Measurements from ENCODE around the gene IQSEC1. TPM values are rescaled to one million over a fixed set of nuclear protein-coding genes. Genes with fewer than 3 reads are reported as not detected.

The IQSEC1 gene
- total and polyA plus RNA-seq, 2 experiments from 2014 or later = 8.0 to 51.9 TPM

- Histone ChIP-seq H3F3A (replicated peaks; ENCODE audit: low read depth) (no peaks in the 10 kb centered on the region), H3K27ac (ENCODE audit: low read depth) (no peak overlapping the region), H3K4me1 (ENCODE audit: insufficient read depth) (no peaks in the 10 kb centered on the region), H3K4me3 (no peak overlapping the region), H3K9me2 (ENCODE audit: insufficient read depth) (no peaks in the 10 kb centered on the region), H3K79me2 (replicated peaks; ENCODE audit: insufficient read depth) (no peaks in the 10 kb centered on the region), H3K36me3 (ENCODE audit: insufficient read depth) (no peaks in the 10 kb centered on the region), H3K27me3 (ENCODE audit: insufficient read depth) (no peaks in the 10 kb centered on the region), H2AFZ (no peak overlapping the region), H4K20me1 (replicated peaks; ENCODE audit: insufficient read depth) (peaks cover 3% of the 10 kb centered on the region; the same call in 1 of the 2 replicates), H3K4me2 (no peak overlapping the region)
- H3K27ac Mint-ChIP-seq = no peak overlapping the region
- no peak overlapping the region for H3K4me3 Mint-ChIP-seq
- H3K27me3 Mint-ChIP-seq (ENCODE audit: insufficient read depth, low read depth, poor library complexity) = peaks cover 4% of the 10 kb centered on the region
- no peak for TF ChIP-seq CTCF (conservative IDR thresholded peaks at IDR 0.05; ENCODE audit: low read depth in 2 of 2)
- no peak for TF ChIP-seq ZNF462 (CRISPR knock-in tag; IDR thresholded peaks at IDR 0.05)
- TF ChIP-seq ETS1 (IDR thresholded peaks at IDR 0.05) = no peak
- no peak for TF ChIP-seq POLR2AphosphoS5 (IDR thresholded peaks at IDR 0.05; ENCODE audit: low read depth)
- no peak for TF ChIP-seq NANOG (IDR thresholded peaks at IDR 0.05; ENCODE audit: borderline replicate concordance)
- TF ChIP-seq JUNB (IDR thresholded peaks at IDR 0.05; ENCODE audit: unreplicated experiment) = no peak
- no peak for TF ChIP-seq REST (IDR thresholded peaks at IDR 0.05; ENCODE audit: unreplicated experiment)
- no peak for TF ChIP-seq STAT1 (IDR thresholded peaks at IDR 0.05; ENCODE audit: unreplicated experiment)
- TF ChIP-seq CREB1 (CRISPR knock-in tag; IDR thresholded peaks at IDR 0.05; ENCODE audit: low read depth) = no peak
- TF ChIP-seq EZH2phosphoT487 (IDR thresholded peaks at IDR 0.05; ENCODE audit: unreplicated experiment) = no peak
- TF ChIP-seq ZNF114 (CRISPR knock-in tag; IDR thresholded peaks at IDR 0.05) = no peak
- no peak for TF ChIP-seq EZH2 (IDR thresholded peaks at IDR 0.05; ENCODE audit: low read depth, unreplicated experiment)
- H3K9me3 Mint-ChIP-seq = no peaks in the 10 kb centered on the region; the same call in 2 of the 3 replicates
- peaks cover 30% of the 10 kb centered on the region for H3K4me1 Mint-ChIP-seq
- no peaks in the 10 kb centered on the region for H3K36me3 Mint-ChIP-seq (ENCODE audit: low read depth)
- no peak for DNase-seq (ENCODE audit: low spot score)
- no peak for ATAC-seq
These were observed 25.7 kb downstream of the IQSEC1 start for GRCh38 chr3:13047296-13048165.
